ENCODE results near the gene ZNF217. TPM values are rescaled to one million over a fixed set of nuclear protein-coding genes. Genes with fewer than 3 reads are reported as not detected.
A peak's percentile ranks its signal among the peaks of the same experiment; 100 is the strongest.

The ZNF217 gene
- total and polyA plus RNA-seq, 9 of the 15 experiments (the other 6 are each of a cell fraction or from before 2014, with no cell fraction given): 3.0 to 41.8 (median 16.8) TPM

DNA sequence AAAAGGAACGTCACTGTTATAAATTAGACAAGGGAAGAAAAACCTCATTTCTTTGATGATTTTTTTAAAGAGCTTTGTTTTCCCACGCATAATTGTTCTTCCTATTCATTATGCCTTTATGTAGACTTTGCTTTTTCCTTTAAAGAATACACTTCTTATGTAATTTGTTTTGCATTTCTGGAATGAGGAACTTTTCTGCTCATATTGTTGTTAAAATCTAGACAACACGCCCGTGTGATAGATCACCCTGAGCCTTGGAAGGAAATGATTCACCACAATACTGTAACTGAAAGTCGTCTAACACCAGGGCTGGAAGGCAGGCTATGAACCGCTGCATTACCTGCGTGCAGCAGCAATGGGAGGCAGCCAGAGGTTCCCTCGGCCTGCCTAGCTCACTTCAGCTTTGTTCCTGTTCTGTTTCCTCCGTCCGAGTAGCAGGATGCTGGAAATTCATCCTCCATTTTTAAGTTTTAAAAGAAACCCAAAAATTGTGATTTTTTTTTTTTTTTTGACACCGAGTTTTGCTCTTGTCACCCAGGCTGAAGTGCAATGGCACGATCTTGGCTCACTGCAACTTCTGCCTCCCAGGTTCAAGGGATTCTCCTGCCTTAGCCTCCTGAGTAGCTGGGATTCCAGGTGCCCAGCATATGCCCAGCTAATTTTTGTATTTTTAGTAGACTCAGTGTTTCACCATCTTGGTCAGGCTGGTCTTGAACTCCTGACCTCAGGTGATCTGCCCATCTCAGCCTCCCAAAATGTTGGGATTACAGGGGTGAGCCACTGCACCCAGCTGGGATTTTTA is 49.6 kb upstream of the ZNF217 start (continued):
- TF ChIP-seq, protein P1, sequence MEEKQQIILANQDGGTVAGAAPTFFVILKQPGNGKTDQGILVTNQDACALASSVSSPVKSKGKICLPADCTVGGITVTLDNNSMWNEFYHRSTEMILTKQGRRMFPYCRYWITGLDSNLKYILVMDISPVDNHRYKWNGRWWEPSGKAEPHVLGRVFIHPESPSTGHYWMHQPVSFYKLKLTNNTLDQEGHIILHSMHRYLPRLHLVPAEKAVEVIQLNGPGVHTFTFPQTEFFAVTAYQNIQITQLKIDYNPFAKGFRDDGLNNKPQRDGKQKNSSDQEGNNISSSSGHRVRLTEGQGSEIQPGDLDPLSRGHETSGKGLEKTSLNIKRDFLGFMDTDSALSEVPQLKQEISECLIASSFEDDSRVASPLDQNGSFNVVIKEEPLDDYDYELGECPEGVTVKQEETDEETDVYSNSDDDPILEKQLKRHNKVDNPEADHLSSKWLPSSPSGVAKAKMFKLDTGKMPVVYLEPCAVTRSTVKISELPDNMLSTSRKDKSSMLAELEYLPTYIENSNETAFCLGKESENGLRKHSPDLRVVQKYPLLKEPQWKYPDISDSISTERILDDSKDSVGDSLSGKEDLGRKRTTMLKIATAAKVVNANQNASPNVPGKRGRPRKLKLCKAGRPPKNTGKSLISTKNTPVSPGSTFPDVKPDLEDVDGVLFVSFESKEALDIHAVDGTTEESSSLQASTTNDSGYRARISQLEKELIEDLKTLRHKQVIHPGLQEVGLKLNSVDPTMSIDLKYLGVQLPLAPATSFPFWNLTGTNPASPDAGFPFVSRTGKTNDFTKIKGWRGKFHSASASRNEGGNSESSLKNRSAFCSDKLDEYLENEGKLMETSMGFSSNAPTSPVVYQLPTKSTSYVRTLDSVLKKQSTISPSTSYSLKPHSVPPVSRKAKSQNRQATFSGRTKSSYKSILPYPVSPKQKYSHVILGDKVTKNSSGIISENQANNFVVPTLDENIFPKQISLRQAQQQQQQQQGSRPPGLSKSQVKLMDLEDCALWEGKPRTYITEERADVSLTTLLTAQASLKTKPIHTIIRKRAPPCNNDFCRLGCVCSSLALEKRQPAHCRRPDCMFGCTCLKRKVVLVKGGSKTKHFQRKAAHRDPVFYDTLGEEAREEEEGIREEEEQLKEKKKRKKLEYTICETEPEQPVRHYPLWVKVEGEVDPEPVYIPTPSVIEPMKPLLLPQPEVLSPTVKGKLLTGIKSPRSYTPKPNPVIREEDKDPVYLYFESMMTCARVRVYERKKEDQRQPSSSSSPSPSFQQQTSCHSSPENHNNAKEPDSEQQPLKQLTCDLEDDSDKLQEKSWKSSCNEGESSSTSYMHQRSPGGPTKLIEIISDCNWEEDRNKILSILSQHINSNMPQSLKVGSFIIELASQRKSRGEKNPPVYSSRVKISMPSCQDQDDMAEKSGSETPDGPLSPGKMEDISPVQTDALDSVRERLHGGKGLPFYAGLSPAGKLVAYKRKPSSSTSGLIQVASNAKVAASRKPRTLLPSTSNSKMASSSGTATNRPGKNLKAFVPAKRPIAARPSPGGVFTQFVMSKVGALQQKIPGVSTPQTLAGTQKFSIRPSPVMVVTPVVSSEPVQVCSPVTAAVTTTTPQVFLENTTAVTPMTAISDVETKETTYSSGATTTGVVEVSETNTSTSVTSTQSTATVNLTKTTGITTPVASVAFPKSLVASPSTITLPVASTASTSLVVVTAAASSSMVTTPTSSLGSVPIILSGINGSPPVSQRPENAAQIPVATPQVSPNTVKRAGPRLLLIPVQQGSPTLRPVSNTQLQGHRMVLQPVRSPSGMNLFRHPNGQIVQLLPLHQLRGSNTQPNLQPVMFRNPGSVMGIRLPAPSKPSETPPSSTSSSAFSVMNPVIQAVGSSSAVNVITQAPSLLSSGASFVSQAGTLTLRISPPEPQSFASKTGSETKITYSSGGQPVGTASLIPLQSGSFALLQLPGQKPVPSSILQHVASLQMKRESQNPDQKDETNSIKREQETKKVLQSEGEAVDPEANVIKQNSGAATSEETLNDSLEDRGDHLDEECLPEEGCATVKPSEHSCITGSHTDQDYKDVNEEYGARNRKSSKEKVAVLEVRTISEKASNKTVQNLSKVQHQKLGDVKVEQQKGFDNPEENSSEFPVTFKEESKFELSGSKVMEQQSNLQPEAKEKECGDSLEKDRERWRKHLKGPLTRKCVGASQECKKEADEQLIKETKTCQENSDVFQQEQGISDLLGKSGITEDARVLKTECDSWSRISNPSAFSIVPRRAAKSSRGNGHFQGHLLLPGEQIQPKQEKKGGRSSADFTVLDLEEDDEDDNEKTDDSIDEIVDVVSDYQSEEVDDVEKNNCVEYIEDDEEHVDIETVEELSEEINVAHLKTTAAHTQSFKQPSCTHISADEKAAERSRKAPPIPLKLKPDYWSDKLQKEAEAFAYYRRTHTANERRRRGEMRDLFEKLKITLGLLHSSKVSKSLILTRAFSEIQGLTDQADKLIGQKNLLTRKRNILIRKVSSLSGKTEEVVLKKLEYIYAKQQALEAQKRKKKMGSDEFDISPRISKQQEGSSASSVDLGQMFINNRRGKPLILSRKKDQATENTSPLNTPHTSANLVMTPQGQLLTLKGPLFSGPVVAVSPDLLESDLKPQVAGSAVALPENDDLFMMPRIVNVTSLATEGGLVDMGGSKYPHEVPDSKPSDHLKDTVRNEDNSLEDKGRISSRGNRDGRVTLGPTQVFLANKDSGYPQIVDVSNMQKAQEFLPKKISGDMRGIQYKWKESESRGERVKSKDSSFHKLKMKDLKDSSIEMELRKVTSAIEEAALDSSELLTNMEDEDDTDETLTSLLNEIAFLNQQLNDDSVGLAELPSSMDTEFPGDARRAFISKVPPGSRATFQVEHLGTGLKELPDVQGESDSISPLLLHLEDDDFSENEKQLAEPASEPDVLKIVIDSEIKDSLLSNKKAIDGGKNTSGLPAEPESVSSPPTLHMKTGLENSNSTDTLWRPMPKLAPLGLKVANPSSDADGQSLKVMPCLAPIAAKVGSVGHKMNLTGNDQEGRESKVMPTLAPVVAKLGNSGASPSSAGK (IDR thresholded peaks at IDR 0.05): peak; percentile 18; the same call in 1 of the 2 replicates
- TF ChIP-seq, protein P2, sequence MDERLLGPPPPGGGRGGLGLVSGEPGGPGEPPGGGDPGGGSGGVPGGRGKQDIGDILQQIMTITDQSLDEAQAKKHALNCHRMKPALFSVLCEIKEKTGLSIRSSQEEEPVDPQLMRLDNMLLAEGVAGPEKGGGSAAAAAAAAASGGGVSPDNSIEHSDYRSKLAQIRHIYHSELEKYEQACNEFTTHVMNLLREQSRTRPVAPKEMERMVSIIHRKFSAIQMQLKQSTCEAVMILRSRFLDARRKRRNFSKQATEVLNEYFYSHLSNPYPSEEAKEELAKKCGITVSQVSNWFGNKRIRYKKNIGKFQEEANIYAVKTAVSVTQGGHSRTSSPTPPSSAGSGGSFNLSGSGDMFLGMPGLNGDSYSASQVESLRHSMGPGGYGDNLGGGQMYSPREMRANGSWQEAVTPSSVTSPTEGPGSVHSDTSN (CRISPR knock-in tag; IDR thresholded peaks at IDR 0.05; ENCODE audit: low read depth): no peak
- TF ChIP-seq, protein P2 (tag; conservative IDR thresholded peaks at IDR 0.05; ENCODE audit: low read depth): peak; percentile 83
- TF ChIP-seq MEIS2 (IDR thresholded peaks at IDR 0.05; ENCODE audit: partially characterized antibody): peak; percentile 90
- TF ChIP-seq PYGO2 (tag; IDR thresholded peaks at IDR 0.05): 0 out of 2 replicates have a peak, but pooled peaks have one; percentile 41
- TF ChIP-seq RUNX1 (IDR thresholded peaks at IDR 0.05; ENCODE audit: low read depth): no peak
- peak; percentile 80 for TF ChIP-seq GTF2E2 (tag; IDR thresholded peaks at IDR 0.05)
- no peak for TF ChIP-seq C11orf30 (IDR thresholded peaks at IDR 0.05; ENCODE audit: low read depth)
- TF ChIP-seq ZFX (CRISPR knock-in tag; IDR thresholded peaks at IDR 0.05): 0 out of 2 replicates have a peak, but pooled peaks have one; percentile 2
- TF ChIP-seq, protein P3, sequence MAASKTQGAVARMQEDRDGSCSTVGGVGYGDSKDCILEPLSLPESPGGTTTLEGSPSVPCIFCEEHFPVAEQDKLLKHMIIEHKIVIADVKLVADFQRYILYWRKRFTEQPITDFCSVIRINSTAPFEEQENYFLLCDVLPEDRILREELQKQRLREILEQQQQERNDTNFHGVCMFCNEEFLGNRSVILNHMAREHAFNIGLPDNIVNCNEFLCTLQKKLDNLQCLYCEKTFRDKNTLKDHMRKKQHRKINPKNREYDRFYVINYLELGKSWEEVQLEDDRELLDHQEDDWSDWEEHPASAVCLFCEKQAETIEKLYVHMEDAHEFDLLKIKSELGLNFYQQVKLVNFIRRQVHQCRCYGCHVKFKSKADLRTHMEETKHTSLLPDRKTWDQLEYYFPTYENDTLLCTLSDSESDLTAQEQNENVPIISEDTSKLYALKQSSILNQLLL (CRISPR knock-in tag; IDR thresholded peaks at IDR 0.05; ENCODE audit: borderline replicate concordance): no peak
- peak; percentile 84; the same call in 1 of the 2 replicates for TF ChIP-seq LEF1 (IDR thresholded peaks at IDR 0.05)
